Limb (tissue), 2 donors: ENCODE data around the gene ZNF385B.
A peak's percentile ranks its signal among the peaks of the same experiment; 100 is the strongest.

ENCODE experiments used
- DNase-seq, 2 donors: peaks; one replicate each; pipeline ENCODE4 v3.0.0-alpha.2; 2016; ENCODE audit errors: extremely low spot score in 2 of 2

ZNF385B gene

GRCh38 chr2:179446476-179447141 is 414.8 kb downstream of the ZNF385B start:
- DNase-seq, result no peak

GRCh38 chr2:179444056-179444455 is 417.4 kb downstream of the ZNF385B start:
- DNase-seq, result no peak

- DNase-seq, result no peak
Observed at GRCh38 chr2:179443180-179443579, 418.2 kb downstream of the ZNF385B start.

- DNase-seq, result no peak
Observed at GRCh38 chr2:179442206-179442605, 419.2 kb downstream of the ZNF385B start.

- no peak for DNase-seq
Observed at GRCh38 chr2:179441551-179441950, 419.9 kb downstream of the ZNF385B start.

GRCh38 chr2:179440642-179441251 is 420.7 kb downstream of the ZNF385B start:
- DNase-seq, result peak in 1 of 2 donors; percentile 10

- no peak for DNase-seq
Observed at GRCh38 chr2:179438654-179439053, 422.8 kb downstream of the ZNF385B start.

- no peak for DNase-seq
Observed at GRCh38 chr2:179437430-179437829, 424.0 kb downstream of the ZNF385B start.

- DNase-seq, result no peak
Observed at GRCh38 chr2:179435566-179435965, 425.8 kb downstream of the ZNF385B start.

GRCh38 chr2:179435000-179435399 is 426.4 kb downstream of the ZNF385B start:
- no peak for DNase-seq

- no peak for DNase-seq
Observed at GRCh38 chr2:179434357-179434756, 427.1 kb downstream of the ZNF385B start.

GRCh38 chr2:179432751-179433150 is 428.7 kb downstream of the ZNF385B start:
- DNase-seq, result no peak

GRCh38 chr2:179429597-179429996 is 431.8 kb downstream of the ZNF385B start:
- no peak for DNase-seq

- DNase-seq, result no peak
Observed at GRCh38 chr2:179429060-179429471, 432.3 kb downstream of the ZNF385B start.

GRCh38 chr2:179428649-179429048 is 432.8 kb downstream of the ZNF385B start:
- DNase-seq, result no peak

- no peak for DNase-seq
Observed at GRCh38 chr2:179427065-179427464, 434.3 kb downstream of the ZNF385B start.

- DNase-seq, result no peak
Observed at GRCh38 chr2:179424571-179424970, 436.8 kb downstream of the ZNF385B start.

GRCh38 chr2:179422037-179422643 is 439.3 kb downstream of the ZNF385B start:
- peak; percentile 55 to 74 for DNase-seq

GRCh38 chr2:179417436-179417949 is 443.9 kb downstream of the ZNF385B start:
- no peak for DNase-seq

- DNase-seq, result no peak
Observed at GRCh38 chr2:179412112-179412511, 449.3 kb downstream of the ZNF385B start.

- peak in 1 of 2 donors; percentile 59 for DNase-seq
Observed at GRCh38 chr2:179410552-179411356, 450.7 kb downstream of the ZNF385B start.

- no peak for DNase-seq
Observed at GRCh38 chr2:179403624-179404023, 457.8 kb downstream of the ZNF385B start.
